Thoracic aorta (tissue), 2 donors: ENCODE measurements around the gene CTCFL. TPM values are rescaled to one million over a fixed set of nuclear protein-coding genes. Genes with fewer than 3 reads are reported as not detected.

Experiments
- ATAC-seq: fragments of 150-250 bp; one replicate; pipeline ENCODE4 v1.8.0; 2017; ENCODE audit warnings: low read depth; ENCODE audit not compliant: insufficient number of reproducible peaks, low FRiP score
- DNase-seq: peaks from one replicate; pipeline ENCODE4 v3.0.0-alpha.2; 2020; ENCODE audit warnings: low spot score
- H3K27ac ChIP-seq, 2 donors: fragments of 200-600 bp; sonication (generic); 1 replicate in 1 of 2; 2 replicates in 1 of 2; pipeline ENCODE4 v1.5.1; 2016; ENCODE audit warnings: mild to moderate bottlenecking in 2 of 2, moderate library complexity in 2 of 2
- H3K27me3 ChIP-seq: fragments of 200-600 bp; sonication (generic); replicated peaks from 2 replicates; pipeline ENCODE4 v1.6.0; 2016; ENCODE audit warnings: mild to moderate bottlenecking; ENCODE audit not compliant: insufficient read depth
- H3K36me3 ChIP-seq: fragments of 200-600 bp; sonication (generic); one replicate; pipeline ENCODE4 v1.5.1; 2016
- H3K4me1 ChIP-seq, 2 donors: fragments of 200-600 bp; sonication (generic); 1 replicate in 1 of 2; 2 replicates in 1 of 2; pipeline versions ENCODE4 v1.5.1 to v1.6.0; 2016; ENCODE audit warnings: low read depth in 2 of 2, mild to moderate bottlenecking in 1 of 2; ENCODE audit not compliant: control insufficient read depth in 1 of 2
- H3K4me3 ChIP-seq: fragments of 200-600 bp; sonication (generic); 2 replicates; pipeline ENCODE4 v1.5.1; 2016; ENCODE audit warnings: mild to moderate bottlenecking
- H3K9me3 ChIP-seq: fragments of 200-600 bp; sonication (generic); 2 replicates; pipeline ENCODE4 v1.5.1; 2016
- CTCF ChIP-seq: fragments of 200-600 bp; sonication (generic); IDR thresholded peaks from one replicate; pipeline ENCODE4 v1.5.1; 2019; ENCODE audit warnings: antibody characterized with exemption
- total RNA-seq, 2 donors: library from RNA; depleted of rRNA; stranded (reverse); fragments of >200 nt; gene quantifications; one replicate each; pipeline versions ENCODE4 v1.1.0 to v1.2.3, GENCODE V29; 2016

Gene CTCFL
- total RNA-seq, 2 donors from 2014 or later, result not detected

GRCh38 chr20:57566399-57566798 lies 41.5 kb upstream of the CTCFL start:
- Histone ChIP-seq H3K4me3 (no peak overlapping the region), H3K27ac (no peak overlapping the region), H3K36me3 (no peaks in the 10 kb centered on the region), H3K27me3 (no peaks in the 10 kb centered on the region), H3K9me3 (no peaks in the 10 kb centered on the region), H3K4me1 (no peaks in the 10 kb centered on the region)
- DNase-seq (no peak), ATAC-seq (no peak)
- TF ChIP-seq CTCF, result no peak

- no peak overlapping the region for H3K27ac ChIP-seq
- no peaks in the 10 kb centered on the region for H3K36me3 ChIP-seq
- no peaks in the 10 kb centered on the region for H3K4me1 ChIP-seq
- H3K4me3 ChIP-seq, result no peak overlapping the region
- DNase-seq, result no peak
- H3K9me3 ChIP-seq, result no peaks in the 10 kb centered on the region
- no peaks in the 10 kb centered on the region for H3K27me3 ChIP-seq
- TF ChIP-seq CTCF, result no peak
- no peak for ATAC-seq
These were observed 40.2 kb upstream of the CTCFL start for GRCh38 chr20:57564951-57565642.

- ATAC-seq (no peak), DNase-seq (no peak)
- Histone ChIP-seq H3K27ac (no peak overlapping the region), H3K4me1 (no peaks in the 10 kb centered on the region), H3K4me3 (no peak overlapping the region), H3K9me3 (no peaks in the 10 kb centered on the region), H3K27me3 (no peaks in the 10 kb centered on the region), H3K36me3 (no peaks in the 10 kb centered on the region)
- no peak for TF ChIP-seq CTCF
These were observed 39.4 kb upstream of the CTCFL start for GRCh38 chr20:57564180-57564802.

- Histone ChIP-seq H3K27ac (no peak overlapping the region), H3K9me3 (no peaks in the 10 kb centered on the region), H3K27me3 (no peaks in the 10 kb centered on the region), H3K4me3 (no peak overlapping the region), H3K36me3 (no peaks in the 10 kb centered on the region), H3K4me1 (no peaks in the 10 kb centered on the region)
- DNase-seq, result no peak
- ATAC-seq, result no peak
- TF ChIP-seq CTCF, result no peak
These were observed 38.6 kb upstream of the CTCFL start for GRCh38 chr20:57563522-57563921.

GRCh38 chr20:57562541-57563465 lies 37.9 kb upstream of the CTCFL start:
- Histone ChIP-seq H3K4me3 (no peak overlapping the region), H3K4me1 (no peaks in the 10 kb centered on the region), H3K9me3 (no peaks in the 10 kb centered on the region), H3K27me3 (no peaks in the 10 kb centered on the region), H3K36me3 (no peaks in the 10 kb centered on the region), H3K27ac (no peak overlapping the region)
- TF ChIP-seq CTCF, result no peak
- DNase-seq (no peak), ATAC-seq (no peak)
